Mesodermal cell (in vitro differentiated cells): ENCODE results near the gene UBXN6.

Source experiments
- H3K27ac ChIP-seq: 2 replicates; pipeline ENCODE4 v1.7.0; 2013; ENCODE audit warnings: mild to moderate bottlenecking, low read depth, low read length, moderate library complexity; ENCODE audit not compliant: severe bottlenecking
- H3K36me3 ChIP-seq: 2 replicates; pipeline ENCODE4 v1.7.1; 2013; ENCODE audit warnings: mild to moderate bottlenecking, low read length, moderate library complexity; ENCODE audit not compliant: control insufficient read depth, insufficient read depth
- H3K4me1 ChIP-seq: one replicate; pipeline ENCODE4 v1.7.1; 2013; ENCODE audit warnings: mild to moderate bottlenecking, low read length; ENCODE audit not compliant: insufficient read depth, control insufficient read depth, poor library complexity, severe bottlenecking
- H3K4me3 ChIP-seq: 2 replicates; pipeline ENCODE4 v1.7.0; 2013; ENCODE audit warnings: low read length, control low read depth, mild to moderate bottlenecking; ENCODE audit not compliant: insufficient read depth, poor library complexity, severe bottlenecking; ENCODE audit errors: extremely low read depth
- H3K9me3 ChIP-seq: 2 replicates; pipeline ENCODE4 v1.7.1; 2013; ENCODE audit warnings: mild to moderate bottlenecking, low read length, moderate library complexity; ENCODE audit not compliant: control insufficient read depth
- WGBS, 2 experiments: methylation state at CpG; one replicate each; pipeline ENCODE4 v1.1.5; 2013; ENCODE audit warnings: missing lambda C conversion rate in 2 of 2; ENCODE audit not compliant: insufficient coverage in 2 of 2; 5-methylcytosine and 5-hydroxymethylcytosine counted together

Gene UBXN6

GRCh38 chr19:4434391-4434790, 23.2 kb downstream of the UBXN6 start:
- 94 to 100% methylated on average over 6 to 8 of the region's 9 CpGs for WGBS, 2 experiments
- H3K4me3 ChIP-seq = no peak overlapping the region
- H3K36me3 ChIP-seq = peaks cover 91% of the 10 kb centered on the region
- H3K4me1 ChIP-seq = no peaks in the 10 kb centered on the region
- H3K9me3 ChIP-seq = no peaks in the 10 kb centered on the region
- no peak overlapping the region for H3K27ac ChIP-seq

GRCh38 chr19:4432918-4433506, 24.6 kb downstream of the UBXN6 start:
- 99% methylated on average over 13 to 25 of the region's 28 CpGs for WGBS, 2 experiments
- Histone ChIP-seq H3K9me3 (no peaks in the 10 kb centered on the region), H3K4me3 (no peak overlapping the region), H3K36me3 (peaks cover 91% of the 10 kb centered on the region), H3K4me1 (no peaks in the 10 kb centered on the region), H3K27ac (no peak overlapping the region)

DNA sequence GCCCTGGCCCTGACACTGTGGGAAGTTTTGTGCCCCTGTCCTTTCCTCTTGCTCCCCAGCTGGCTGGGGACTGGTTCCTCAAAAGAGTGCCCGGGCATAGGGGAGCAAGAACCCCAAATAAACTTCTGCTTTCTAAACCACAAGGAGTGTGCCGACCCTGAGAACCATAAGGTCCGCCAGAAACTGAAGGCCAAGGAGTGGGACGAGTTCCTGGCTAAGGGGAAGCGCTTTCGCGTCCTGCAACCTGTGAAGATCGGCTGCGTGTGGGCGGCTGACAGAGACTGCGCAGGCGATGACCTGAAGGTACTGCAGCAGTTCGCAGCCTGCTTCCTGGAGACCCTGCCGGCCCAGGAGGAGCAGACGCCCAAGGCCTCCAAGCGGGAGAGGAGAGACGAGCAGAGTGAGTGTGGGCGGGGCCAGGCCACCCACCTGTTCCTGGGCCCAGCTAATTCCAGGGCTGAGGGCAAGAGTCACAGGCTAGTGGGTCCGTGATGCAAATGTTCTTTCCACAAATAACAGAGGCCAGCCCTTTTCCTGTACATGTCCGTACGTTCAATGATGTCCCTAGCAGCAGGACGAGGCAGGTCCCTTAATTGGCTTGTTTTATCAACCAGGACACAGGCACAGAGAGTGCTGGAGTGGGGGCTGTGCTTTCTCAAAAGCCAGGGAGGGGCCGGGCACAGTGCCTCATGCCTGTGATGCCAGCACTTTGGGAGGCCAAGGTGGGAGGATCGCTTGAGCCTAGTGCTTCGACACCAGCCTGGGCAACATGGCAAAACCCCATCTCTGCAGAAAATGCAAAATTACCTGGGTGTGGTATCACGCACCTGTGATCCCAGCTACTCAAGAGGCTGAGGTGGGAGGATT, 25.6 kb downstream of the UBXN6 start:
- WGBS, 2 experiments = 96 to 97% methylated on average over 24 to 25 of the region's 26 CpGs
- Histone ChIP-seq H3K4me3 (no peak overlapping the region), H3K36me3 (peaks cover 83% of the 10 kb centered on the region), H3K9me3 (no peaks in the 10 kb centered on the region), H3K27ac (no peak overlapping the region), H3K4me1 (no peaks in the 10 kb centered on the region)

DNA sequence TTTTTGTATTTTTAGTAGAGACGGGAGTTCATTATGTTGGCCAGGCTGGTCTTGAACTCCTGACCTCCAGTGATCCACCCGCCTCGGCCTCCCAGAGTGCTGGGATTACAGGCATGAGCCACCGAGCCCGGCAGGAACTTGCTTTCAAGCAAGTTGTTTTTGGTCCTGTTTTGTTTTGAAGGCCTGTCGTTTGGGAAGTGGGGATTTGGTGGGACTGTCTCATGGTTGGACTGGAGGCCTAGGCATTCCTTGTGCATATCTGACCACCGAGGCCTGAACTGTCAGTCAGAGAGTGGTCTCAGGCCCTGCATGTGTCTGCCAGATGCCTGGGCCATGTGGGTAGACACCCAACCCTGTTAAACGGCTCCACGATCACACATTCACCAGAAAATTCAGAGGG, 26.3 kb downstream of the UBXN6 start:
- Histone ChIP-seq H3K9me3 (no peaks in the 10 kb centered on the region), H3K27ac (no peak overlapping the region), H3K4me1 (no peaks in the 10 kb centered on the region), H3K36me3 (peaks cover 82% of the 10 kb centered on the region), H3K4me3 (no peak overlapping the region)
- 87 to 90% methylated on average over 7 to 8 of the region's 9 CpGs for WGBS, 2 experiments

DNA sequence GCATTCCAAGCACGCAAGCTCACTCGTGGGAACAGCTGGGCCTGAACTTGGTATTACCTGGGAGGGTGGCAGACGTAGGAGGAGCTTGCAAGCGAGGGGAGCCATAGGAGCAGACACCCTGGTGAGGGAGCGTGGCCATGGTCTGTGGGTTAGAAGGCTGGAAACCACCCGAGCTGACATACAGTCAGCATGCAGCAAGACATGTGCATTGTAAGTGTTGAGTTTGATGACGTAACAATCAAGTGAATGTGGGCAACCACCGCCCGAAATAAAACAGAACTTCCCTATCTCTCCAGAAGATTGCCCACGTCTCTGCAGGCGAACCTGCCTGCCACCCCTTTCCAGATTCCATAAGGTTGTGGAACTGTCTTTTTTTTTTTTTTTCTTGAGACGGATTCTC, 26.8 kb downstream of the UBXN6 start:
- H3K4me1 ChIP-seq = no peaks in the 10 kb centered on the region
- no peak overlapping the region for H3K4me3 ChIP-seq
- 95 to 98% methylated on average over 6 to 9 of the region's 12 CpGs for WGBS, 2 experiments
- H3K27ac ChIP-seq = no peak overlapping the region
- H3K36me3 ChIP-seq = peaks cover 78% of the 10 kb centered on the region
- no peaks in the 10 kb centered on the region for H3K9me3 ChIP-seq

GRCh38 chr19:4429771-4430171, 27.8 kb downstream of the UBXN6 start:
- peaks cover 75% of the 10 kb centered on the region for H3K36me3 ChIP-seq
- H3K27ac ChIP-seq = no peak overlapping the region
- 95 to 99% methylated on average over 12 of the region's 12 CpGs for WGBS, 2 experiments
- H3K9me3 ChIP-seq = no peaks in the 10 kb centered on the region
- no peaks in the 10 kb centered on the region for H3K4me1 ChIP-seq
- H3K4me3 ChIP-seq = no peak overlapping the region

DNA sequence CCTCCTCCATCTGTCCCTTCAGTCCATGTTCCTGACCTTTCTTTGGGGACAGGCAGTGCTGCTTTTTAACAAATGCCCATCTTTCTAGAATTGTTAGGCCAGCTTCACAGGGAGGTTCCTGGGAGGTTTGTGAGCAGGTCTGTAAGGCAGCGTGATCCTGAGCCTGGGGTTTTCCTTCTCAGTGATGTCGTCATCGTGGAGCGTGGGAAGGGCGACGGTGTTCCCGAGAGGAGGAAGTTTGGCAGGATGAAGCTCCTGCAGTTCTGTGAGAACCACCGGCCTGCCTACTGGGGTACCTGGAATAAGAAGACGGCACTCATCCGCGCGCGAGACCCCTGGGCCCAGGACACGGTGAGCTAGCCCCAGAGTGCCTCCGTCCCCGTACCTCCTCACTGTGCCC, 28.3 kb downstream of the UBXN6 start:
- H3K36me3 ChIP-seq = peaks cover 75% of the 10 kb centered on the region
- 96 to 99% methylated on average over 14 to 16 of the region's 16 CpGs for WGBS, 2 experiments
- no peak overlapping the region for H3K4me3 ChIP-seq
- H3K9me3 ChIP-seq = no peaks in the 10 kb centered on the region
- H3K27ac ChIP-seq = no peak overlapping the region
- H3K4me1 ChIP-seq = no peaks in the 10 kb centered on the region

GRCh38 chr19:4428326-4428975, 29.1 kb downstream of the UBXN6 start:
- no peak overlapping the region for H3K4me3 ChIP-seq
- no peaks in the 10 kb centered on the region for H3K9me3 ChIP-seq
- H3K27ac ChIP-seq = no peak overlapping the region
- 95% methylated on average over 20 of the region's 20 CpGs for WGBS, 2 experiments
- H3K4me1 ChIP-seq = no peaks in the 10 kb centered on the region
- peaks cover 75% of the 10 kb centered on the region for H3K36me3 ChIP-seq

- Histone ChIP-seq H3K9me3 (no peaks in the 10 kb centered on the region), H3K4me3 (no peak overlapping the region), H3K36me3 (peaks cover 74% of the 10 kb centered on the region), H3K4me1 (no peaks in the 10 kb centered on the region), H3K27ac (no peak overlapping the region)
- WGBS, 2 experiments = 86 to 98% methylated on average over 1 to 6 of the region's 6 CpGs
Measured at GRCh38 chr19:4425537-4425936, 32.1 kb downstream of the UBXN6 start.

DNA sequence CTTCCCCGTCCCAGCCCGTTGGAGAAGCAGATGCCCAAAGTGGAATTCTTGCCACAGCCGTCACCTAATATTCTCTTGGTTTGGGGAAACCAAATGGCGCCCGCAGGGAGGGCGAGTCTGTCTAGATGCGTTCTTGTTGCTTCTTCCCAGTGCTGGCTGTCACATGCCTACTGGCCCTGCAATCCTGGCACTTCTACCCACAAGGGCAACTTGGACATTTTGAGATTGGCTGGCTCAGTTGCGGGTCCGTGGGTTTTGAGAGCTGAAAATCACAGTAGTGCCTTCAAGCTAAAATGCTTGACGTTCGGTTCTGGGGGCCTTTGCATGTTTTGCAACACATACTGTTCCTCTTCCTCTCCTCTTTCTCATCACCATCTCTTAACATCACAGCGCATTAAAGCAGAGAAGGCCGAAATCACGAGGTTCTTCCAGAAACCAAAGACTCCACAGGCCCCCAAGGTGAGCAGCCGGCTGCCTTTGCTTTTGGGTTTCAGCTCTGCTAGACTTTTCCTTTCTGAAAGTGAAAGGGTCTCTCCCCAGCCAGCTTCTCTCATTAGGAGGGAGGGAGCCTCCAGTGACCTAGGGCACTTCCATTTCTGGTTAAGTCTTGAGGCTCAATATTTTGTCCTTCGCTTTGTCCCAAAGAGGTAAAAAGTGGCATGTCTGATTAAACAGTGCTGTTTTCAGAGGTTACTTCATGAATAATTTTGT, 34.0 kb downstream of the UBXN6 start:
- Histone ChIP-seq H3K4me1 (no peaks in the 10 kb centered on the region), H3K36me3 (peaks cover 72% of the 10 kb centered on the region)
- 96 to 98% methylated on average over 16 of the region's 16 CpGs for WGBS, 2 experiments

More for the DNA sequence above, 34.0 kb downstream of the UBXN6 start:
- Histone ChIP-seq H3K4me3 (no peak overlapping the region), H3K9me3 (no peaks in the 10 kb centered on the region), H3K27ac (no peak overlapping the region)
